Measurements from ENCODE around the gene CLCNKB. TPM values are rescaled to one million over a fixed set of nuclear protein-coding genes. Genes with fewer than 3 reads are reported as not detected.

The CLCNKB gene
- total and polyA plus RNA-seq, 4 donors, result 0.06 to 1.9 (median 0.29) TPM

- no peaks in the 10 kb centered on the region for H3K27me3 ChIP-seq (ENCODE audit: control insufficient read depth in 3 of 3, insufficient read depth in 3 of 3, low read length in 2 of 3)
- H3K4me1 ChIP-seq (ENCODE audit: control insufficient read depth in 5 of 5, insufficient read depth in 5 of 5, low read length in 5 of 5), result peaks cover 0 to 7% (median 0%) of the 10 kb centered on the region in 5 donors
- no peak for TF ChIP-seq CTCF (IDR thresholded peaks at IDR 0.05; ENCODE audit: control extremely low read depth, extremely low read depth)
- no peaks in the 10 kb centered on the region for H3K36me3 ChIP-seq (ENCODE audit: control insufficient read depth in 4 of 4, insufficient read depth in 4 of 4, low read length in 4 of 4)
- no peak overlapping the region for H3K27ac ChIP-seq (ENCODE audit: low read depth in 1 of 2, low read length in 1 of 2)
- H3K9me3 ChIP-seq (ENCODE audit: control insufficient read depth in 4 of 4, insufficient read depth in 3 of 4, low read length in 3 of 4), result no peaks in the 10 kb centered on the region
- WGBS, 2 donors, result 84 to 88% methylated on average over 5 of the region's 5 CpGs
- no peak for DNase-seq
- no peak overlapping the region for H3K9ac ChIP-seq (ENCODE audit: insufficient read depth in 1 of 2, low read length in 2 of 2)
- no peak overlapping the region for H3K4me3 ChIP-seq
- no peak for ATAC-seq (ENCODE audit: insufficient read depth, low FRiP score)
Observed at GRCh38 chr1:16090076-16090826, 46.7 kb downstream of the CLCNKB start.

GRCh38 chr1:16091296-16091695 lies 47.7 kb downstream of the CLCNKB start:
- no peak overlapping the region for H3K9ac ChIP-seq (ENCODE audit: insufficient read depth in 1 of 2, low read length in 2 of 2)
- ATAC-seq (ENCODE audit: insufficient read depth, low FRiP score) (no peak), DNase-seq (no peak)
- H3K27me3 ChIP-seq (ENCODE audit: control insufficient read depth in 3 of 3, insufficient read depth in 3 of 3, low read length in 2 of 3), result no peaks in the 10 kb centered on the region
- H3K36me3 ChIP-seq (ENCODE audit: control insufficient read depth in 4 of 4, insufficient read depth in 4 of 4, low read length in 4 of 4), result no peaks in the 10 kb centered on the region
- 79 to 89% methylated on average over 8 of the region's 8 CpGs for WGBS, 2 donors
- no peak for TF ChIP-seq CTCF (IDR thresholded peaks at IDR 0.05; ENCODE audit: control extremely low read depth, extremely low read depth)
- H3K4me1 ChIP-seq (ENCODE audit: control insufficient read depth in 5 of 5, insufficient read depth in 5 of 5, low read length in 5 of 5), result peaks cover 0 to 7% (median 0%) of the 10 kb centered on the region in 5 donors
- H3K27ac ChIP-seq (ENCODE audit: low read depth in 1 of 2, low read length in 1 of 2), result no peak overlapping the region
- H3K4me3 ChIP-seq, result no peak overlapping the region
- no peaks in the 10 kb centered on the region for H3K9me3 ChIP-seq (ENCODE audit: control insufficient read depth in 4 of 4, insufficient read depth in 3 of 4, low read length in 3 of 4)

- Histone ChIP-seq H3K36me3 (ENCODE audit: control insufficient read depth in 4 of 4, insufficient read depth in 4 of 4, low read length in 4 of 4) (no peaks in the 10 kb centered on the region), H3K27ac (ENCODE audit: low read depth in 1 of 2, low read length in 1 of 2) (no peak overlapping the region), H3K4me3 (no peak overlapping the region), H3K9ac (ENCODE audit: insufficient read depth in 1 of 2, low read length in 2 of 2) (no peak overlapping the region), H3K4me1 (ENCODE audit: control insufficient read depth in 5 of 5, insufficient read depth in 5 of 5, low read length in 5 of 5) (peaks cover 0 to 7% (median 0%) of the 10 kb centered on the region in 5 donors), H3K27me3 (ENCODE audit: control insufficient read depth in 3 of 3, insufficient read depth in 3 of 3, low read length in 2 of 3) (no peaks in the 10 kb centered on the region), H3K9me3 (ENCODE audit: control insufficient read depth in 4 of 4, insufficient read depth in 3 of 4, low read length in 3 of 4) (no peaks in the 10 kb centered on the region)
- no peak for TF ChIP-seq CTCF (IDR thresholded peaks at IDR 0.05; ENCODE audit: control extremely low read depth, extremely low read depth)
- DNase-seq, result no peak
- 89 to 90% methylated on average over 18 of the region's 18 CpGs for WGBS, 2 donors
- ATAC-seq (ENCODE audit: insufficient read depth, low FRiP score), result no peak
Observed at GRCh38 chr1:16092097-16092922, 48.7 kb downstream of the CLCNKB start.

All from lung (tissue), 12 donors.